Endothelial cell of umbilical vein (primary cell): ENCODE results near the gene SLC47A2.

ENCODE experiments used
- CTCF ChIP-seq, 2 donors: IDR thresholded peaks; 1 replicate in 1 of 2; 2 replicates in 1 of 2; pipeline ENCODE4 v1.5.1; 2011; ENCODE audit warnings: low read length in 2 of 2, mild to moderate bottlenecking in 2 of 2, moderate library complexity in 2 of 2, control low read depth in 1 of 2, inconsistent platforms in 1 of 2, low read depth in 1 of 2; ENCODE audit not compliant: insufficient read depth in 1 of 2; ENCODE audit errors: extremely low read depth in 1 of 2
- EZH2 ChIP-seq: IDR thresholded peaks from 2 replicates; pipeline ENCODE4 v1.6.1; 2012; ENCODE audit warnings: borderline replicate concordance, low read depth, mild to moderate bottlenecking, moderate library complexity, low read length, inconsistent platforms; ENCODE audit not compliant: severe bottlenecking
- JUN ChIP-seq: IDR thresholded peaks from 2 replicates; pipeline ENCODE4 v1.6.1; 2011; ENCODE audit warnings: borderline replicate concordance, low read depth; ENCODE audit not compliant: insufficient read length, insufficient read depth
- MAX ChIP-seq: IDR thresholded peaks from 2 replicates; pipeline ENCODE4 v1.6.1; 2011; ENCODE audit not compliant: insufficient read depth, insufficient read length
- POLR2A ChIP-seq: IDR thresholded peaks from 2 replicates; pipeline ENCODE4 v1.6.1; 2012; ENCODE audit warnings: low read depth, mild to moderate bottlenecking, control low read depth, low read length
- POLR2AphosphoS5 ChIP-seq: IDR thresholded peaks from 2 replicates; pipeline ENCODE4 v1.6.1; 2012; ENCODE audit warnings: low read depth, mild to moderate bottlenecking, control low read depth, low read length, moderate library complexity; ENCODE audit not compliant: insufficient read depth

- TF ChIP-seq CTCF (IDR thresholded peaks at IDR 0.05; ENCODE audit: extremely low read depth in 1 of 2, insufficient read depth in 1 of 2, low read depth in 1 of 2, low read length in 2 of 2) (no peak), EZH2 (no peak), POLR2A (no peak), POLR2AphosphoS5 (no peak), MAX (no peak), JUN (no peak)
Measured at GRCh38 chr17:19741832-19742457, 25.6 kb upstream of the SLC47A2 start.
